Suppressor macrophage (primary cell): Measurements from ENCODE around the gene DICER1.
A peak's percentile ranks its signal among the peaks of the same experiment; 100 is the strongest.
"Not testable (repeated sequence)": the region's sequence is repeated elsewhere in the genome, so short reads cannot be mapped to it uniquely, and the experiment has no call there.

Experiments
- DNase-seq, 4 experiments: peaks; one replicate each; pipeline ENCODE4 v3.0.0-alpha.2; 2020 to 2022

The DICER1 gene

DNA sequence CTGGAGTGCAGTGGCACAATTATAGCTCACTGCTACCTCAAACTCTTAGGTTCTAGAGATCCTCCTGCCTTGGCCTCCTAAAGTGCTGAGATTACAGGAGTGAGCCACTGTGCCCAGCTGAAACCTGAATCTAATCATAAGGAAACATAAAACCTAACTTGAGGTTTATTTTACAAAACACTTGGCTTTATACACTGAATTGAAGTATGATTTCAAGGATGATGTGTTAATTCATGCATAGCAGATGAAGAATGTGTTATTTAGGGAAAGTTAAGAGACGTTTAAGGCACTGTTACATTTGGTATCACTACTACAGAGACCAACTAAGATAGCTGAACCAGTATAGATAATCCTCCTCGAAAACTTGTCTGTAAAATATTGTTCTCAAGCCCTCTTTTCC lies 6.4 kb downstream of the DICER1 start:
- DNase-seq = no peak

DNA sequence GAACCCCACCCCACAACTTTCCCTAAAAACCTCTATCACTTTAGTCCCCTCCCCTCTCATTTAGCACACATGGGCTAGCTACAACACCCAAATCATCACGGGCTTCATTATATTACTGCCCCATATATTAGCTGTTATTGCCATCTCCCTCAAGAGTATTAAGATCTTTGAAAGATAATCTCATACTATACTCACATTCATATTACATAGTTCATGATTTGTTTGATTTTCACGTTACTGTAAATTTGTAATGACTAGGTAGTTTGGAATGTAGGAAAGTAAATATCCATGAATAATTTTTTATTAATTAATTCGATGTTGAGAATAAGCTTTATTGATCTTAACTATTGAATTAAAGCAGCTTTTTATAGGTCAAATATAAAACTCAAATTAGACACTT lies 7.9 kb downstream of the DICER1 start:
- DNase-seq = no peak

DNA sequence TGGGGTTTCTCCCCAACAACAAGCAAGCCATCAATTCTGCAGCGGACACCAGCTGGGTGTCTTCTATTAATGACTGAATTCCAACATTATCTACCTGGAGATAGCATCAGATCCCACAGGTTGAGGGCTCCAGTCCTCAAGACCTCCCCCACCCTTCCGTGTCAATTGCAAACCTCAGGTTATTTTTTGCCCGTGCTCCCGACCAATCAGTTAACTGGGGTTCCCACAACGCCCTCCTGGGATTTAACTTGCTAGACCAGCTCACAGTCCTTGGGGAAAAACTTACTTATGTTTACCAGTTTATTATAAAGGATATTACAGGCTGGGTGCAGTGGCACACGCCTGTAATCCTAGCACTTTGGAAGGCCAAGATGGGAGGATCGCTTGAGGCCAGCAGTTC lies 9.7 kb downstream of the DICER1 start:
- no peak for DNase-seq

DNA sequence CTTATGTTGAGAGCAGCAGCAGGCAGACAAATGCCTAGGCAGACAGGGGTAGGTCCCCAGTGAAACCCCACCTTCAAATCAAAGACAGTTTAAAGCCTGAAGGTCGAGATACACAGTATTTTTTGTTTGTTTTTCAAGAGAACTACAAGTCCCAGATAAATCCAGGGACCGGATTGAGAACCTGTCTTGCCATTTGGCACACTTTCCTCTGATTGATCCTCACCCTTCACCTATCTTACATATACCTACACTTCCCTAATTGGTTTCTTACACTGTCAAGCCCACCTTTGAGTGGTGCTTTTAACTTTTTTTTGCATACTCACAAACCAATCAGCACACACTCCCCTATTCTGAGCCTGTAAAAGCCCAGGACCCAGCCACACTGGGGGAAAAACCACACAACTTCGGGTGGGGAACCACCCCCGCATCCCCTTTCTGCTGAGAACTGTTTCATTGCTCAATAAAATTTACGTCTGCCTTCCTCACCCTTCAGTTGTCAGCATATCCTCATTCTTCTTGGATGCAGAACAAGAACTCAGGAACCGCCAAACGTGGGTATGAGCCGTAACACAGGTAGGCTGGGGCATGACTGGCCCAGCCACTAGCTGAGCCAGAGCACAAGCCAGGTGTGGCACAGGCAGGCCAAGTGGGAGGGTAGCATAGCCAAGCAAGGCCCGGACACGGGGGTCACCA lies 11.1 kb downstream of the DICER1 start:
- peak; percentile 33 to 64 (median 56) for DNase-seq

DNA sequence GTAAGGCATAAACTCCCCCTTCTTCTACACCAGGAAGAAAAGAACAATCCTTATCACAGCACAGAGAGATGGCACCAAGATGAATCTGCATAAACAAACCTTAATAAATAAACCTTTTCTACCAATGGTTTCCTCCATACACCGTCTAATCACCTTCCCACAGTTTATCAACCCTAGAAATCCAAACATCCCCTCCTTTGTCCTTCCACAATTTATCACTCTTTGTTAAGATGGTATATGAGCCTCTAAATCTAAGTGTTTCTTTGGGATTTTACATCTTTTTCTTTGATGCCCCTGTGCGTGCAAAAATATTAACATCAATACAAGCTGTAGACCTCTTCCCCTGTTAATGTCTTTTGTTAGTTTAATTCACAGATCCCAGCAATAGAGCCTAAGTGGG lies 12.5 kb downstream of the DICER1 start:
- no peak for DNase-seq

DNA sequence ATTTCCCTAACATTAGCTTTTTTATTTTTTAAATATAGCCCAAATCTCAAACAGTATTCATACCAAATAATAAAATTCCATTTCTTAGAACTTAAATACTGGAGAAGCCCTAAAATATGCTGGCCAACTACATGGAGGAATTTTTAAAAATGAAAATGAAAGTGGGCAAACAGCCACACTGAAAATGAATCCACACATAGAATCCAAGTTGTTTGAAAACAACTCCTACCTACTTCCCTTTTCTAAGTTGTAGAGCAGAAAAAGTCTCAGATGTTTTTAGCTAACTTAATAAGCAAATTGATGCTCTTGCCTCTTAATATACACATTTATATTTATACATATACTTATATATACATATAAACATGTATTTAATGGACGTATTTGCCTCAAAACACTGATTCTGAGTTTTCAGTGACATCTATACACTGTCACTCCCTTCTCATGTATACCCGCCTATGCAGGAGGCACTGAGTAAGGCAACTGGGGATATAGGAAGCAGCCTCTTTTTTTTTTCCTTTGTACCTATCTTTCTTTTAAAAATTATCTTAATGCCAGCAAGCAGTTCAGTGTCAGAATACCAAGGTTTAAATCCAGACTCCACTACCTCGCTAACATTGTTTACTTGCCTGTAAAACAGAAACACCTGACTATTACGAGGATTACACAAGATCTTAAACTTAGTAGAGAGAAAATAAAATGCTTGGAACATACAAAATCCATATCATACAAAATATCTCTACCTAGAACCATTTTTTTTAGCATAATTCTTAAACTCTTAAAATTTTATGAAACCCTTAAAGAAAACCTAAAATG lies 13.3 kb downstream of the DICER1 start:
- DNase-seq = peak in 3 of 4 experiments; percentile 25 to 61 (median 56)

DNA sequence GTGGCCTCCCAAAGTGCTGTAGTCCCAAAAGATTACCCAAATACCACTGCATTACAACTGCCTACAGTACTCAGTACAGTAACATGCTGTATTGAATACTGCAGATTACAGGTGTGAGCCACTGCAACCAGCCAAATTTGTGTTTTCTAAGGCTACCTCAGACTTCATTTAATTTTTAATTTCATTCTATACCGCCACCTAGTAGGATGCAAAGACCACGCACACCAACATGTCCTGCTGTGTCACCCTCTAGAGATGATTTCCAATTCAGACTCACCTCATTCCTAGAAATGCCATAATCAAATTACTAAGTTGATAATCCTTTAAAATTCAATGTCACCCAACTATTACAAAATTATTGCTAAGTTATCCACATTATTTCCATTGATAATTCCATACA lies 15.1 kb downstream of the DICER1 start:
- DNase-seq = no peak

DNA sequence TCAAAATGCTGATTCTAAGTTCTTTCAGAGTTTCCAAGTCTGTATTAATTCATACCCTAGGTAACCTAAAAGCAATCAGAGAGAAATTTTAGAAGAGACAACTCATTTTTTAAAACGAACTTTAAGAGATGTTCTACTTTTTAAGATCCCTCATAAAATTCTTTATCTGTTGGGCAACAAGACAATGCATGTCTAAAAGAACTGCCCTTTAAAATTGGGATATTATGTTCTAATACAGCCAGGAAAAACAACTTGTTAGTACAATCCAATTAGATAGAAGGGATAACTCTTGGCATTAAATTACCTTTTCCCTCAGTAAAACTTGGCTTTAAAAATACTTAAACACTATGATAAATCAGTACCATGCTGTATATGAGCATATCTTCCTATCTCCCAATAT lies 15.6 kb downstream of the DICER1 start:
- DNase-seq = no peak

DNA sequence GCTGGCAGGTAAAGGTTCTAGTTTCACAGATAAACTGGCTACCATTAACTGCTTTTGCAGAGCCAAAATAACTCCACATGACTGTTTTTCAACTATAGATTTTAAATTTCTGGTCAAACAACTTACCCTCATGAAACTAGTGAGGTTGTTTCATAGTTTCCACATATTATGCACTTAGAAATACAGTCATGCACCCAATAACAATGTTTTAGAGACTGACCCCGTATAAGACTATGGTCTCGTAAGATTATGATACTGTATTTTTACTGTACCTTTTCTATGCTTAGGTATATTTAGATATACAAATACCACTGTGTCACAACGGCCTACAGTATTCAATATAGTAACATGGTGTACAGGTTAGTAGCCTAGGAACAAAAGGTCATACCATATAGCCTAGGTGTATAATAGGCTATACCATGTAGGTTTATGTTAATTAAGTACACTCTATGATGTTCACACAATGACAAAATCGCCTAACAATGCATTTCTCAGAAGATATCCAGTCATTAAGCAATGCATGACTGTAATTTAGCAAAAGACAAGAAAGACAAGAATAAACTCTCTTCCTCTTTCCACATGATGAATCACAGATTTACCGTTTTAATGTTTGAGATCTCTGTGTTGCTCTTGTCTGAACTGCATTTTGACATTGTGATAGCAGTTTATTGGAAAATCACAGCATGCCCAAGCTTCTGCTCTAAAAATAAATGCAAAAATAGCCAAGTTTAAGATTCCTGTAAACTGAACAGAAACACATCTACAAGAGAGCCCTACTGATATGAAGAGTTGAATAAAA lies 17.1 kb downstream of the DICER1 start:
- peak in 3 of 4 experiments; percentile 35 to 88 (median 82) for DNase-seq

DNA sequence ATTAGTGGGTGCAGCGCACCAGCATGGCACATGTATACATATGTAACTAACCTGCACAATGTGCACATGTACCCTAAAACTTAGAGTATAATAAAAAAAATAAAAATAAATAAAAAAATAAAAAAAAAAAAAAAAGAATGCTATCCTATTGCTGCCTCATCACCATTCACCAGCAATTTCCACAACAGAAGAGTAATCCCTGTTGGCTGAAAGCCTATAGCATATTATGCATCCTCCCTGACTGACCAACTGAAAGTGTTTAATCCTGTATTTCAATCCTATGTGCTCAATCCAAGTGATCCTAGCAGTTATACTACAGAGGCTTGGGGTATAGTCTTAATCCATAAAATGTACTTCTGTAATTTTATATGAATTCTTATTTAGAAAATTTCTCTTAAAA lies 18.5 kb downstream of the DICER1 start:
- no peak for DNase-seq

DNA sequence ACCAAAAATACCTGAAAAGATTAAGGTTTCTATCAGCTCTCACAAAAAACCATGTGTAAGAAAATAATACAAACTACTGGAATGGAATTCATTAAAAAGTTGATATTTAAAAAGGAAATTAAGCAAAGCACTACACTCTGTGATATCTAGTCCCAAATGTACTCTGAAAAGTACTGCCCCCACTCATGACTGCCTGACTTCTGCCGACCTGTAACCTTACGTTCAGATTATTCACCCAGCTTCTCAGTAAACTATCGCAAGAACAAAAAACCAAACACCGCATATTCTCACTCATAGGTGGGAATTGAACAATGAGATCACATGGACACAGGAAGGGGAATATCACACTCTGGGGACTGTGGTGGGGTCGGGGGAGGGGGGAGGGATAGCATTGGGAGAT lies 18.9 kb downstream of the DICER1 start:
- DNase-seq = not testable (repeated sequence)

DNA sequence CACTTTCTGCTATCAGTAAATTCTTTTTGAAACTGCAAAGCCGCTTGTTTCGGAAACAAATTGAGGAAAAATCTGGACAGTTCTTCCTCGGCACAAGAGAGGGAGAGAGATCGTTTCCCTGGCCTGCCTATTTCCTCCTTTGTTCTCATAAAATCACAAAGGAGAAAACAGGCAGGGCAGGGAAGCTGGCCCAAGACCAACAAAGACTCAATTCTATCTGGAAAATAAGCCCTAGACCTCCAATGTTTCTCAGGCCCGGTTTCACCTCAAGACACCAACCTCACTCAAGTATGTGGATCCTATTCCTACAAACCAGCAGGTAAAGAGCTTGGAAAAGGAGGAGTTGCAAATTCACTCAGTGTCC lies 19.5 kb downstream of the DICER1 start:
- no peak for DNase-seq

DNA sequence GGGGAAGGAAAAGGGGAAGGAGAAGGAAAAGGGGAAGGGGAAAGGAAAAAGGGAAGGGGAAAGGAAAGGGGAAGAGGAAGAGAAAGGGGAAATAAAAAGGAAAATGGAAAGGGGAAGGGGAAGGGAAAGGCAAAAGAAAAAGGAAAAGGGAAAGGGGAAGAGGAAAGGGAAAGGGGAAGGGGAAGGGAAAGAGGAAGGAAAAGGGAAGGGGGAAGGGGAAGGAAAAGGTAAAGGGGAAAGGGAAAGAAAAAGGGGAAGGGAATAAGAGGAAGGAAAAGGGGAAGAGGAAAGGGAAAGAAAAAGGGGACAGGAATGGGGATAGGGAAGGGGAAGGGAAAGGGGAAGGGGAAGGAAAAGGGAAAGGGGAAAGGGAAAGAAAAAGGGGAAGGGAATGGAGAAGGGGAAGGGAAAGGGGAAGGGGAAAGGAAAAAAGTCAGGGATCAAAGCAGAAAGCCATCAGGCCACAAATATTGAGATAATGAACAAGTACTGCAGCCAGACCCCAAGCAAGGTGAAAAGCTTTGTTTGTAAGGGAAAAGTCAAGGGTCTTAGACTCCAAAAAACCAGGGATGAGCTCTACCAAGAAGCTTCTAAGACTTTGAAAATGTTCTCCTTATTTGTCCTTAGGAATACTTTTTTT lies 20.0 kb downstream of the DICER1 start:
- DNase-seq = peak in 3 of 4 experiments; percentile 15 to 50 (median 41)

DNA sequence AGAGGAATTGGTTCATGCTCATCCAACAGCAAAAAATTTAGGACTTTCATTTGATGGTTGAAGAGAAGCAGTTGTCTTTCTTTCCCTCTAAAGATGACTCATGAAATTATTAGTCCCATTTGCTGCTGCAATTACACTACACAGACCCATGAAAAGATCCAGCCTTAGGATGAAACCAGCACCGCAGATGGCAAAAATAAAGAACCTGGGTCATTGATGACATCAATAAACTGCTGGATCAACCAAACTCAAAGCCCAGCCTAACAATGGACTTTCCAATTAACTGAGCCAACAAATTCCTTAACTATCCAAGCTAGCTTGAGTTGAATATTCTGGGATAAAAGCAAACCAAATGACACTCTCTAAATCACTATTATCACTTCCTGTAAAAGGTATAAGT lies 20.7 kb downstream of the DICER1 start:
- DNase-seq = no peak

DNA sequence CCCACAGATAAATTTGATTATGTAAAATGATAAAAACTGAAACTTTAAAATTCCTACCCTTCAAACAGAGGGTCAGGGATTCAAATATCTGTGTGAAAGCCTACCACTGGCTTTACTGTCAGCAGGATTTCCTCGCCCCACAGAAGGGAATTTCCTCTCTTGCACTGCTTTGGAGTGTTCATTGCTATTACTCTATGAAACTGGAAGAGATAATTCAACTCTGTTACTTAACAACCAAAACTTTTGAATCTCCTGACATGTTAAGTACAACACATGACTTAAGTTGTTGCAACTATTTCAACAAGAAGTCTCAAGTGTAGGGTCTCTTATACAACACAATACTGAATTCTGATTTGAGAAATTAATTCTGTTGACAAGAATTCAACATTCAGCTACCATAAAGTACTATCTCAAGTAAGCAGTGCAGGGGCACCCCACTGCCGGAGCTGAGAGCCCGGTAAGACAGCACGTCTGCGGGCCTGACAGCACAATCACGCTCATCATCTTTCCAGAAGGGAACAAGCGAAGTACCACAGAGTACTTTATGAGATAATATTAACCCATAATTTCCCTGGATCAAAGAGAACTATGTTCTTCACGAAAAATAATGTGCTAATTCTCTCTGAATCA lies 22.9 kb downstream of the DICER1 start:
- DNase-seq = peak; percentile 44 to 78 (median 72)

DNA sequence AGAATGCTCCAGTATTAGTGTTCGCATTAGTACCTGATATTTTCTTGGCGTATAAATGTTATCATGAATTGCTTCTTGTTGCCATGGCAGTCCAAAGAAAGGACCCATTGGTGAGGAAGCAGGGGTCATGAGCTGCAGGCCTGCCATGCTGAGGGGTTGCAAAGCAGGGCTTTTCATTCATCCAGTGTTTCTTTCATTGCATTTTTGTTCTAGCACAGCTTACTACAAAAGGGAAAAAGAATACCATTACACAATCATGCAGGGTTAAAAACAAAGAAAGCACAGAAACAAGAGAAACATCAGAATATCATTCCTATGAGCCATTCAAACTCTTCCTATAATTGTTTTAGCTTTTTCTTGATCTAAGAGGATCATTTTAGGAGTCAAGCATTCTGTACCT lies 24.0 kb downstream of the DICER1 start:
- no peak for DNase-seq

DNA sequence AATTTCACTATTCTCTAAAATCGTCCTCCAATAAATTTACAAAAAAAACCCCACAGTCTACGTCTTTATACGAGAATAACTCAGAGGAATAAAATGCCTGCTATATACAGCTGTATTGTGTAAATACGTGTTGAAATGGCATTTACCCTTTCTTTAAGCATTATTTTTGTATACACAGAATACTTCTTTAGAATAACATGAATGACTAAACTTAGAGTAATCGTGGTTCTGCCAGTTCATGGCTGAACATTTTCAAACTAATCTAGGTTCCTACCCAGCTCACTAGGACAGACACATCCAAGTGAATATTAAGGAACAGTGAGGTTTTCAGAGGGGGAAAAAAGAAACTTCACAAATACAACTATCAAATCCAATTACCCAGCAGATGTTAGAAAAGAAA lies 24.6 kb downstream of the DICER1 start:
- DNase-seq = no peak

DNA sequence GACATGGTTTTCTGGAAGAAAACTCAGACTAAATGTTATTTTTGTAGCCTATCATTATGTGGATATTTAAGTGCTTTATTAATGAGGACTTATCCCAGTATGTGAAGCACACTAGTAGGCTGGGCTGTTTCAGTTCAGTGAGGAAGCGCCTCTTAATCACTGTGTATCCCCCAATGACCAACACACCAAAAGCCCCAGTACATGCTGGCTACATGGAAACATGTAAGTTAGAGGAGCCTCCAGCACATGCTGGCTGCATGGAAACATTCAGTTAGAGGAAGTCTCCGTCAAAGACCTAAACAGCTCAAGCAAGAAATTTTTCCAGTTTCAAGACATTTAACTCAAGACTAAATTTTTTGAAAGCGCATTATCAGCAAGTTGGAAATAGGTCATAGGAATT lies 26.8 kb downstream of the DICER1 start:
- DNase-seq = no peak

DNA sequence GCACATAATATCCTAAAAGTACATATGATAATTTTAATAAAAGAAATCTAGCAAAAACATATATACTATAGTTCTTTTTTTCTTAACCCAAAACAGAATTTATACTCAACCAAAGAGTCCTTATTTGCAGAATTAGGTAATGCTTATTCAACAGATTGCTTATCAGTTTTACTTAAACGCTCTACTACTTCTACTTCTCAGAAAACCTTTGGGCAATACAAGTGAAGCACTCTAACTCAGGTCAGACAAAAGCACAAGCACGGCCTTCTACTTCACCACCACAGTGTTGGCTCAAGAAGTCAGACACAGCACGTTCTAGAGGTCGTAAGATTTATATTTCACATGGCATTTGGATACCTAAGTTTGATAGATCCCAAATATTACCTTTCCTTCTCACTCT lies 29.2 kb downstream of the DICER1 start:
- no peak for DNase-seq

DNA sequence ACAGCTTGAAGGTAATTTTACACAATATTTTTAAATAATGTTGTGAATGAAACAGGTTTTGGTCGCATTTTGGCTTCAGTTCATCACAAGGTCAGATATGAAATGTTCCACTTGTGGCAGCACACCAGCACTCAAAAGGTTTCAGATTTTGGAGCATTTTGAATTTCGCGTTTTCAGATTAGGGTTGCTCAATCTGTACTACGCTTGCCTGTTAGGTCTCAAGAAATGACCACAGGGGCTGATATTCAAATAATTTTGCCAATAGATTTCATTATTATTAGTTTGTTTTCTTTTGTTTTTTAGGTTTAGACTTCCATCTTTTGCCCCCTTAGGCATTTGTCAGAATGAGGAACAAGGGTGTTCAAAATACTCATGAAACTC lies 29.8 kb downstream of the DICER1 start:
- DNase-seq = no peak

DNA sequence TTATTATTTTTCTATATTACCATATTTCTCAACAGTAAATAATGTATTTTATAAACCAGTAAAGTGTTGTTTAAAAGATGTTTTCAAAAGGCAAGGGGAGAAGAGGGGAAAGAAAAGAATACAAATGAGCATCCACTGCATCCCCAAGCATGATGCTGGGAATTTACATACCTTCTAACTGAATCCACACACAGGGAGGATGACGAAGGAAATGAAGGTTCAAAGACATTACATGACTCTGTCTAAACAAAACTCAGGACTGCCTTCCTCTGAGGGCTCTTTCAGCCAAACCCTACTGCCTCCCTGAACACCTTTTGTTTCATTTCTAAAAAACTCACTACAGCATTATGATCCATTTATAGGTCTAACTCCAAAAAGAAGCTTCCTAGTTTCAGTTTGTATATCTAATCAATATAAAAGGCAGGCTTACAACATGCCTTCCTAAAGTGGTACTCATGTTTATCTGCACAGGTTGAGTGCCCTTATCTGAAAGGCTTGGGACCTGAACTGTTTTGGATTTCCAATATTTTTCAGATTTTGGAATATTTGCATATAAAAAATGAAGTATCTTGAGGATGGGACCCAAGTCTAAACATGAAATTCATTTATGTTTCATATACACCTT lies 30.3 kb downstream of the DICER1 start:
- no peak for DNase-seq

DNA sequence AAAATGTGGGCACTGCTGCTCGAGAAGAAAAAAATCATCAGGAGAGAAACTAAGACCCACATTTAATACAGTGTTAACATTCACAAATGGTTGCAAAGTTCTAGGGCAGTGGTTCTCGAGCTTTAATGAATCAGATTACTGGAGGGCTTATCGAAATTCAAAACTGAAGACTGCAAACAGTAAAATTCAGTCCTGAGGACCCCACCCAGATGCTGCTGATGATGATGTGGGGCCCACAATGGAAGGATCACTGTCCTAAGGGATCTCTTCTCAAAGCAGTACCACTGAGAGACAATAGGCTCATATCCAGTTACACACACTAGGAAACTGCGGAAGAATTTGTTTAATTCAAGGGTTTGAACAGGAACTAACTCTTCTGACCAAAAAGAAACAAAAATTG lies 31.4 kb downstream of the DICER1 start:
- DNase-seq = no peak
